Neuronal stem cell (in vitro differentiated cells): ENCODE results near the gene TMCO4.
A peak's percentile ranks its signal among the peaks of the same experiment; 100 is the strongest.

Experiments used
- DNase-seq: peaks from one replicate; pipeline ENCODE4 v3.0.0-alpha.2; 2013; ENCODE audit warnings: low spot score
- H2AFZ ChIP-seq: one replicate; pipeline ENCODE4 v1.6.1; 2013; ENCODE audit warnings: mild to moderate bottlenecking, low read length, inconsistent platforms
- H2AK5ac ChIP-seq: 2 replicates; pipeline ENCODE4 v1.6.1; 2013; ENCODE audit warnings: low read depth, mild to moderate bottlenecking, inconsistent platforms, low read length, moderate library complexity, mixed read lengths
- H2BK120ac ChIP-seq: 2 replicates; pipeline ENCODE4 v1.6.1; 2013; ENCODE audit warnings: low read depth, mild to moderate bottlenecking, inconsistent platforms, low read length, moderate library complexity, mixed read lengths
- H2BK12ac ChIP-seq: one replicate; pipeline ENCODE4 v1.6.1; 2013; ENCODE audit warnings: low read length, inconsistent platforms
- H2BK15ac ChIP-seq: 2 replicates; pipeline ENCODE4 v1.6.1; 2013; ENCODE audit warnings: mild to moderate bottlenecking, low read length, inconsistent platforms, mixed read lengths
- H2BK5ac ChIP-seq: one replicate; pipeline ENCODE4 v1.6.1; 2013; ENCODE audit warnings: inconsistent platforms, mild to moderate bottlenecking, low read length, moderate library complexity
- H3K14ac ChIP-seq: one replicate; pipeline ENCODE4 v1.6.1; 2013; ENCODE audit warnings: low read length, inconsistent platforms
- H3K18ac ChIP-seq: 2 replicates; pipeline ENCODE4 v1.6.1; 2013; ENCODE audit warnings: low read length, inconsistent platforms
- H3K23ac ChIP-seq: 2 replicates; pipeline ENCODE4 v1.6.1; 2013; ENCODE audit warnings: low read depth, mild to moderate bottlenecking, mixed read lengths, low read length, inconsistent platforms; ENCODE audit not compliant: poor library complexity
- H3K27ac ChIP-seq: replicated peaks from 3 replicates; pipeline ENCODE4 v1.5.1; 2013; ENCODE audit warnings: low read length, inconsistent platforms
- H3K27me3 ChIP-seq, 3 experiments: 2 replicates each; pipeline ENCODE4 v1.6.1; 2013; ENCODE audit warnings: low read length in 3 of 3, mild to moderate bottlenecking in 2 of 3, inconsistent platforms in 1 of 3, low read depth in 1 of 3, mixed read lengths in 1 of 3, moderate library complexity in 1 of 3; ENCODE audit not compliant: control insufficient read depth in 3 of 3, insufficient read depth in 3 of 3
- H3K36me3 ChIP-seq, 2 donors: replicated peaks in 1 of 2; 2 replicates each; pipeline ENCODE4 v1.6.1; 2013; ENCODE audit warnings: low read length in 2 of 2; ENCODE audit not compliant: control insufficient read depth in 2 of 2, insufficient read depth in 2 of 2
- H3K4ac ChIP-seq: 2 replicates; pipeline ENCODE4 v1.6.1; 2013; ENCODE audit warnings: inconsistent platforms, mild to moderate bottlenecking, low read length, moderate library complexity
- H3K4me1 ChIP-seq, 2 donors: 1 replicate in 1 of 2; 2 replicates in 1 of 2; pipeline ENCODE4 v1.6.1; 2013; ENCODE audit warnings: low read length in 2 of 2, low read depth in 1 of 2; ENCODE audit not compliant: control insufficient read depth in 2 of 2, insufficient read depth in 1 of 2
- H3K4me2 ChIP-seq: one replicate; pipeline ENCODE4 v1.6.1; 2013; ENCODE audit warnings: mild to moderate bottlenecking, low read length, inconsistent platforms; ENCODE audit not compliant: insufficient read depth, poor library complexity, severe bottlenecking
- H3K4me3 ChIP-seq, 2 donors: 2 replicates each; pipeline ENCODE4 v1.5.1; 2013; ENCODE audit warnings: low read length in 2 of 2, mild to moderate bottlenecking in 2 of 2, inconsistent platforms in 1 of 2, moderate library complexity in 1 of 2
- H3K79me1 ChIP-seq: one replicate; pipeline ENCODE4 v1.6.1; 2013; ENCODE audit warnings: low read depth, mild to moderate bottlenecking, inconsistent platforms, low read length, moderate library complexity
- H3K9ac ChIP-seq: one replicate; pipeline ENCODE4 v1.6.1; 2013; ENCODE audit warnings: mild to moderate bottlenecking, low read depth, low read length, inconsistent platforms; ENCODE audit not compliant: poor library complexity
- H3K9me3 ChIP-seq, 2 donors: replicated peaks in 1 of 2; 2 replicates each; pipeline versions ENCODE3 to v1.6.1; 2013; ENCODE audit warnings: low read length in 2 of 2, mild to moderate bottlenecking in 2 of 2, inconsistent platforms in 1 of 2, low read depth in 1 of 2, mixed read lengths in 1 of 2, moderate library complexity in 1 of 2; ENCODE audit not compliant: control insufficient read depth in 2 of 2, insufficient read depth in 1 of 2
- H4K8ac ChIP-seq: one replicate; pipeline ENCODE4 v1.6.1; 2013; ENCODE audit warnings: low read depth, mild to moderate bottlenecking, inconsistent platforms, low read length, moderate library complexity
- H4K91ac ChIP-seq: one replicate; pipeline ENCODE4 v1.6.1; 2013; ENCODE audit warnings: low read length, low read depth, mild to moderate bottlenecking, inconsistent platforms; ENCODE audit not compliant: poor library complexity
- WGBS, 2 donors: extraction: QIAGEN DNeasy Blood & Tissue Kit; methylation state at CpG; one replicate each; pipeline ENCODE4 v1.1.7; 2013; ENCODE audit warnings: missing lambda C conversion rate in 2 of 2, mixed read lengths in 1 of 2; ENCODE audit not compliant: insufficient read length in 2 of 2, insufficient replicate concordance in 1 of 2; ENCODE audit errors: extremely low coverage in 2 of 2; 5-methylcytosine and 5-hydroxymethylcytosine counted together

TMCO4 gene

DNA sequence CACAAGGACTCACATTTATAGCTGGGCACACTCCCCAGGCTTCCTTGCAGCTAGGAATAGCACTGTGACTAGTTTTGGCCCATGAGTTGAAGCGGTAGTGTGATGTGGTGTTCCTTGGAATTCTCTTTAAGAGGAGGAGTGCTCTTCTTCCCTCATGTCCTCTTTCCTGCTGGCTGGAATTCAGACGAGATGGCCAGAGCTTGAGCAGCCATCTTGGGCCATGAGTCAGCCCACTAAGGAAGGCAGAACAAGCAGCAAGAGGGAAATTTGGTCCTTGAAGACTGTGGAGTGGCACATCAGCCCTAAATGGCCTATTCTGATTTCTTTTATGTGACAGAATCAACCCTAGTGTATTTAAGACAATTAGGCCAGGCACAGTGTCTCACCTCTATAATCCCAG, 115.0 kb downstream of the TMCO4 start:
- H2AK5ac ChIP-seq: no peak overlapping the region
- WGBS, 2 donors: no CpG with 5 or more reads among the region's 2 CpGs
- no peaks in the 10 kb centered on the region for H3K36me3 ChIP-seq
- no peak overlapping the region for H2BK120ac ChIP-seq
- H3K79me1 ChIP-seq: peaks cover 3% of the 10 kb centered on the region
- no peak overlapping the region for H3K18ac ChIP-seq
- H3K4me3 ChIP-seq: no peak overlapping the region
- H3K4me2 ChIP-seq: no peak overlapping the region
- H2BK12ac ChIP-seq: no peak overlapping the region
- no peak overlapping the region for H2BK5ac ChIP-seq
- H2AFZ ChIP-seq: no peak overlapping the region
- H2BK15ac ChIP-seq: no peak overlapping the region
- no peak for DNase-seq
- peaks cover 0 to 2% of the 10 kb centered on the region in 2 donors for H3K4me1 ChIP-seq
- H3K9me3 ChIP-seq: peaks cover 0 to 4% of the 10 kb centered on the region in 2 donors
- H3K14ac ChIP-seq: no peak overlapping the region
- no peak overlapping the region for H3K27ac ChIP-seq
- no peak overlapping the region for H3K4ac ChIP-seq
- no peak overlapping the region for H4K8ac ChIP-seq
- H3K23ac ChIP-seq: no peak overlapping the region
- H4K91ac ChIP-seq: no peak overlapping the region
- H3K27me3 ChIP-seq: peaks cover 0 to 2% (median 0%) of the 10 kb centered on the region in 3 experiments
- no peak overlapping the region for H3K9ac ChIP-seq

DNA sequence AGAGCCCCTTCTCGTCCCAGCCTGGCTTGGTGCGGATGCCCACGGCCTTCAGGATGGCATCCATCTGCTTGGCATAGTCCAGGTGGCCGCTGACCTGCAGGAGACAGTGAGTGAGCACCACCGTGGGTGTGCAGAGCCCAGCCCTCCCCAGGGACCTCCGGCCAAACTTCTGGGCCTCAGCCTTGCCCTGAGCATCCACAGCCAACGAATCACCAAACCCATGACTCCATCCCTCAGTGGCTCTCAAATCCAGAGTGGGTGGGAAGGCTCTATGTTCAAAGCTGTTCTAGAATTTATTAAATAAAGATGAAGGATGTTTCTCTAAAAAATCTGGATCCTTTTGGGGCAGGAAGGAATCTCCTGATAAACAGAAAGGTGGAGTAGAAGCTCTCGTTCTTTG, 116.4 kb downstream of the TMCO4 start:
- no peak overlapping the region for H2BK120ac ChIP-seq
- H4K91ac ChIP-seq: no peak overlapping the region
- peaks cover 0 to 4% of the 10 kb centered on the region in 2 donors for H3K9me3 ChIP-seq
- H2BK12ac ChIP-seq: no peak overlapping the region
- WGBS, 2 donors: no CpG with 5 or more reads among the region's 8 CpGs
- no peaks in the 10 kb centered on the region for H3K4me1 ChIP-seq
- H3K23ac ChIP-seq: peak overlapping the region; percentile 81
- H2BK15ac ChIP-seq: no peak overlapping the region
- H3K4me2 ChIP-seq: no peak overlapping the region
- H3K36me3 ChIP-seq: no peaks in the 10 kb centered on the region
- DNase-seq: no peak
- peak overlapping the region; percentile 25 for H3K18ac ChIP-seq
- no peak overlapping the region for H3K27ac ChIP-seq
- peak overlapping the region; percentile 32 for H2BK5ac ChIP-seq
- peaks cover 0 to 6% (median 0%) of the 10 kb centered on the region in 3 experiments for H3K27me3 ChIP-seq
- no peak overlapping the region for H4K8ac ChIP-seq
- H3K4ac ChIP-seq: no peak overlapping the region
- peaks cover under 1% of the 10 kb centered on the region for H3K79me1 ChIP-seq
- peak overlapping the region; percentile 32 for H3K14ac ChIP-seq
- H3K9ac ChIP-seq: no peak overlapping the region
- no peak overlapping the region for H3K4me3 ChIP-seq
- no peak overlapping the region for H2AFZ ChIP-seq
- H2AK5ac ChIP-seq: no peak overlapping the region

DNA sequence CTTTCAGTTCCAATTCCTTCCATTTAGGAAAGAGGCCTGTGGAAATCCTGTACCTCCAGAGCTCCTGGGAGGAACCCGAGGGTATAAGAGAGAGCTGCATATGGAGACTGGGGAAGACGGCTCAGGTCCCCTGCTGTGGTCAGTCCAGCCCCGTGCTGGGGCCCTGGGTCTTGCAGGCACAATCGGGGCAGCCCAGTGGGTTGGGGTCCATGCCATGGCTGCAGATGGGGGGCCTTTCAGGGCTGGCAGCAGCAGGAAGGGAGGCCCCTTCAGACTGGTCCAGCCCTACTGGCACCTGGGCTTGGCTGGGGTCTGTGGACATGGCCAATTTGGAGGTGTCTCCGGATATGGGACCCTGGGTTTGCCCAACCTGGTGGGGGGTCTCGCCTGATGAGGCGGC, 116.8 kb downstream of the TMCO4 start:
- H3K9me3 ChIP-seq: peaks cover 0 to 4% of the 10 kb centered on the region in 2 donors
- DNase-seq: no peak
- no peak overlapping the region for H4K91ac ChIP-seq
- peak overlapping the region; percentile 32 for H2BK5ac ChIP-seq
- no peaks in the 10 kb centered on the region for H3K4me1 ChIP-seq
- peak overlapping the region; percentile 18 for H2AK5ac ChIP-seq
- H3K14ac ChIP-seq: peak overlapping the region; percentile 32
- H3K18ac ChIP-seq: no peak overlapping the region
- H2AFZ ChIP-seq: no peak overlapping the region
- peak overlapping the region; percentile 81 for H3K23ac ChIP-seq
- H3K36me3 ChIP-seq: no peaks in the 10 kb centered on the region
- peaks cover 0 to 6% (median 0%) of the 10 kb centered on the region in 3 experiments for H3K27me3 ChIP-seq
- WGBS, 2 donors: no CpG with 5 or more reads among the region's 7 CpGs
- H3K79me1 ChIP-seq: no peaks in the 10 kb centered on the region
- no peak overlapping the region for H2BK120ac ChIP-seq
- no peak overlapping the region for H3K27ac ChIP-seq
- no peak overlapping the region for H3K4ac ChIP-seq
- H2BK12ac ChIP-seq: peak overlapping the region; percentile 5
- no peak overlapping the region for H2BK15ac ChIP-seq
- H4K8ac ChIP-seq: no peak overlapping the region
- H3K4me2 ChIP-seq: no peak overlapping the region
- H3K9ac ChIP-seq: no peak overlapping the region
- H3K4me3 ChIP-seq: no peak overlapping the region

DNA sequence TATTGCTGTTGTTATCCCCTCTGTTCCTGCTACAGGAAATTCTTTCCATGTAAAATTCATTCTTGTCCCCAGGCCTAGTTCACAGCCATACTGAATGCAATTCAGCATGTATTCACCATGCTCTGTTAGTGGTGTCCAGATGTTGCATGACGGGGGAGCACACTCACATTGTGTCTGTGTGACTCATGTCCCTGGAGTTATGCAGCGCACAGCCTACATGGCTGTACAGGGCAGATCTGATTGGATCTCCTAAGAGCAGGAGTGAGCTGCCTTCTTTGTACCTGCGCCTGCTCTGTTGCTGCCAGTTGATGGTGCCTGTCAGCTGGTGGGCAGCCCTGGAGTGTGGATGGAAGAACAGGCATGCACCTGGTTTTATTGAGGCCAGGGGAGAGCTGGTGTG, 117.5 kb downstream of the TMCO4 start:
- Histone ChIP-seq H2AK5ac (no peak overlapping the region), H3K23ac (no peak overlapping the region), H3K9me3 (no peaks in the 10 kb centered on the region), H2AFZ (no peak overlapping the region), H3K79me1 (no peaks in the 10 kb centered on the region), H3K4me3 (no peak overlapping the region), H3K4me1 (no peaks in the 10 kb centered on the region), H3K27ac (no peak overlapping the region), H2BK5ac (no peak overlapping the region), H3K36me3 (no peaks in the 10 kb centered on the region), H4K8ac (no peak overlapping the region), H3K14ac (no peak overlapping the region), H2BK12ac (no peak overlapping the region), H3K9ac (peak overlapping the region; percentile 7), H2BK15ac (no peak overlapping the region), H3K18ac (no peak overlapping the region), H3K27me3 (peaks cover 0 to 6% (median 0%) of the 10 kb centered on the region in 3 experiments), H4K91ac (no peak overlapping the region), H3K4ac (no peak overlapping the region), H3K4me2 (no peak overlapping the region), H2BK120ac (no peak overlapping the region)
- DNase-seq: no peak
- WGBS, 2 donors: no CpG with 5 or more reads among the region's 3 CpGs
